ENCODE data around the gene PSMB8. TPM values are rescaled to one million over a fixed set of nuclear protein-coding genes. Genes with fewer than 3 reads are reported as not detected.
"Not testable (repeated sequence)": the region's sequence is repeated elsewhere in the genome, so short reads cannot be mapped to it uniquely, and the experiment has no call there.

Gene PSMB8
- 212 TPM for polyA plus RNA-seq (2012; ENCODE audit: insufficient read depth, insufficient read length)

GRCh38 chr6:32843979-32844838 is at the start of gene PSMB8:
Gene PSMB8 (minus strand): TSS chr6:32844047. CDS start chr6:32843996, 51 bp downstream.
- peak within 1 kb of the TSS; percentile 74 for H3K4me3 ChIP-seq (ENCODE audit: low read length)
- peak; percentile 98 for DNase-seq (ENCODE audit: low read depth, low spot score)

- no peak overlapping the region for H3K4me3 ChIP-seq (ENCODE audit: low read length)
- no peak for DNase-seq (ENCODE audit: low read depth, low spot score)
These were observed 47.0 kb upstream of the PSMB8 start for GRCh38 chr6:32890831-32891230.

DNA sequence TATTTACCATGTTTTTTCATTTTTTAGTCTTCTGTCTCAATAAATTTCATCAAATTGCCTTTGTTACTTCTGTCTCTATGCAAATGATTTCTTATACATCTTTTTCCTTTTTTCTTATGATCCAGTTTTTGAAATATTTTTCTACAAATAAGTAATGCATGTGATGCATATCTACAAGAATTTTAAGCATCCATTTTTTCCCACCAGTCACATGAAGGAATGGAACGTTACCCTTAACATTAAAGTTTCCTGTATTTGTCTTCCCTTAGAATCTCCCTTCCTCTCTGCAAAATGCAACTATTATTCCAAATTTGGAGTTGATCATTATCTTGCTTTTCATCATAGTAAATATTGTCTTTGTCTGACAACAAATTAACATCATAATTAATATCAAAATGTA is 45.7 kb upstream of the PSMB8 start:
- no peak for DNase-seq (ENCODE audit: low read depth, low spot score)
- no peak overlapping the region for H3K4me3 ChIP-seq (ENCODE audit: low read length)

DNA sequence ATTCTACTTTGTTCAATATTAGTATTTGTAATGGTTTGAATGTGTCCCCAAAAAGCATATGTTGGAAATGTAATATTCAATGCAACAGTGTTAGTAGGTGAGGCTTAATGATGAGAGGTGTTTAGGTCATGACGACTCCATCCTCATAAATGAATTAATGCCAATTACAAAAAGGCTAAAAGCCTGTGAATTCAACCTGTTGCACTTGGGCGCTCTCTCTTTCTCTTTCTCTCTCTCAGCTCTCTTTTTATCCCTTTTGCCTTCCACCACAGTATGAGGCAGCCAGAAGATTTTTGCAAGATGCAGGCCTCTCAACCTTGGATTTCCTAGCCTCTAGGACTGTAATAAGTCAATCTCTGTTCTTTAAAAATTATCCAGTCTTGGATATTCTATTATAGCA is 44.7 kb upstream of the PSMB8 start:
- no peak for DNase-seq (ENCODE audit: low read depth, low spot score)
- H3K4me3 ChIP-seq (ENCODE audit: low read length), result no peak overlapping the region

GRCh38 chr6:32887616-32888015 is 43.8 kb upstream of the PSMB8 start:
- DNase-seq (ENCODE audit: low read depth, low spot score), result no peak
- no peak overlapping the region for H3K4me3 ChIP-seq (ENCODE audit: low read length)

DNA sequence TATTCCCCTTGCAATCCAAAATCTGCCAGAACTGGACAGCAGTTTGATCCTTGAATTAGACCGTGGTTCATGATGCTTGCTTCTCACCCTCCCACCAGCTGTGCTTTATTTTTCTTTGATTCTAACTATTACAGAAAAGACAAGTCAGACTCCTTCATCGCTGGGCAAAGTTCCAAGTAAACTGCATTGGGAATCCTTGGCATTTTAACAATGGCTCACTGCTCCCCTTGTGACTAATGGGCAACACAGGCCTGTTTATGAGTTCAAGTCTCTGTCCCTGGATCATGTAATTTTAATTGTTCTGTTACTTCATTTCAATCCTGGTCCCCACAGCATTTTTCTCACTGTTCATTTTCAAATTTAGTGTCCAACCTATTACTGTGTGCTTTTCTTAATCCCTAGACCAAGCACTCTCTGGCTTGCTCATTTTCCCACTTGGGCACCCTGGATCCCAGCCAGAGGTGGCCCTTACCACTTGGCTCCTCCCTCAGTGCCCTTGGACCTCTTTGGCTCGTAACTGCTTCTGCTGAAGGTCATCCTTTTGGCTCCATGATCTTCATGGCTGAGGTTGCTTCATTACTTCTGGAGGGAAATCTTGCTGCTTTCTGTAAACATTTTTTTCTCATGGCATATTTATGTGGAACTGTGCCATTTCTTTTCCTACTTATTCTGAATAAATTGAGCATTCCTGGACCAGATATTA is 43.0 kb upstream of the PSMB8 start:
- DNase-seq (ENCODE audit: low read depth, low spot score), result no peak

DNA sequence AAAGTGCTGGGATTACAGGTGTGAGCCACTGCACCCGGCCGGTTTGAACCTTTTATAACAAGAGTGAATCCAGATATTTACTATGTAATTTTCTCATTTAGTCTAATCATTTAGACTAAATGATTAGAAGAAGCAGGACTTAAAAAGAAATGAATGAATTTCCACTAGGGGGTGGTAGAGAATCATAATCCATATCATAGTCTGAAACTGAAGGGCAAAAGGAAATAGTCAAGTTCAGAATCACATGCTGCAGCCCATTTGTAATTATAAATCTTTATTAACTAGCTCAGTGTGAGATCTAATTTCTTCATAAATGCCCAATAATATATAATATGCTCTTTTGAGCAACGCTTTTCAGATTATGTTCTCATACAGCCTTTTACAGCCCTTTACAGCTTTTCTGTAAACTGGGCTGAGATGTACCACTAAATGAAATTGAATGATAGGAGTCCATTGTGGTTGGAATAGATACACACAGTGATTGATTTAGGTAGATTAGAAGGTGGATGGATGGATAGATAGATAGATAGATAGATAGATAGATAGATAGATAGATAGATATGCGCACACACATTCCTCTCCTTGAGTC is 41.9 kb upstream of the PSMB8 start:
- no peak overlapping the region for H3K4me3 ChIP-seq (ENCODE audit: low read length)
- DNase-seq (ENCODE audit: low read depth, low spot score), result peak; percentile 80

More for the DNA sequence above, 43.0 kb upstream of the PSMB8 start:
- H3K4me3 ChIP-seq (ENCODE audit: low read length), result no peak overlapping the region

DNA sequence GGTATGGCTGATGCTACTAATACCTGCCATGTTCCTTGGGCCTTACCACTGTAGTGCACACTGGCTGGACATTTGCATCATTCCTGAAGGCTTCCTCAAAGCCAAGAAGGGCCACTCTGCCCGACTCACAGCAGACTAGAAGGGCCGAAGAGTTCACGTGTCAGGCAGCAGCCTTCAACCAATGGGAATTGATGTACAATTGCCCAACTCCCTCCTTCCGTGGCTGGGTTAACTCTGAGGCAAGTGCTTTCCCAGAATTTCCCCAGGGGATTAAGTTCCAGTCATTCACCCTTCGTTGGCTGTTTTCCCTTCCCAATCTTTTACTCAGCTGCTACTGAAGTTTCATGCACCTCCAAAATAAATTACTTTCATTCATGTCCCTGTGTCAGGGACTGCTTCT is 39.9 kb upstream of the PSMB8 start:
- no peak overlapping the region for H3K4me3 ChIP-seq (ENCODE audit: low read length)
- DNase-seq (ENCODE audit: low read depth, low spot score), result no peak

GRCh38 chr6:32882879-32883250 is 39.0 kb upstream of the PSMB8 start:
- DNase-seq (ENCODE audit: low read depth, low spot score), result no peak
- no peak overlapping the region for H3K4me3 ChIP-seq (ENCODE audit: low read length)

GRCh38 chr6:32880962-32881361 is 37.1 kb upstream of the PSMB8 start:
- H3K4me3 ChIP-seq (ENCODE audit: low read length); DNase-seq (ENCODE audit: low read depth, low spot score): not testable (repeated sequence)

DNA sequence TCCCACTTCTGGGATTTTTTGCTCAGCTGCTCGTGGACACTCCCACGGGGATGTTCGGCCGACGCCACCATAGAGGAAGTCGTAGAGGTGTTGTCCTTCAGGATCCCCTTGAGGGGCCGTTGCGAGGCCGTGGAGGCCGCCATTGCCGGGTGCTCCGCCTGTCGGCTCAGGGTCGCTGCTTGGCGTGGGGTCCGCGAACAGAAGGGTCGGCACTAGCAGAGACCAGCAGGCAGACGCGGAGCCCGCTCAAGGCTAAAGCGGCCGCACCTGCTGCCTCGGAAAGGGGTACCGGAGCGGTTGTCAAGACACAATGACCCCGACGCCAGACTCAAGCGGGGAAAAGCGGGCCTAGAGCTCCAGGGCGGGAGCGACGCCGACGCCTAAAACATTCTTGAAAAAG is 35.8 kb upstream of the PSMB8 start:
- DNase-seq (ENCODE audit: low read depth, low spot score), result no peak

DNA sequence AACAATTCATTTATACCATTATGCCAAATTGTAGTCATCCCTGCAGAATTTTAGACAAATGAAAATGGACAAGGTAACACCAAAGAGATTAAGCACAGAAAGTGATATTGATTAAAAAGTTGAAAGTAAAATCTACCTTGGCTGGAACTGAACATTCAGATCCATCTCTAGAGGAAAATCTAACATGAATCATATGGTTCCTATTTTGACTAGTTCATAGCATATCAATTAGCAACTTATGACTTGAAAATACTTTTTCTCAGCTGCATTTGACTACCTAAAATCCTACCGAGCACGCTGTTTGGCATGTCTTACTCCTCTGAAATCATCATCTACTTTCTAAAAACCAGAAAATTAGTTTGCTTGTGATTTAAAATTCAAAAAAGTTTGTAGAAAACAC is 32.8 kb upstream of the PSMB8 start:
- H3K4me3 ChIP-seq (ENCODE audit: low read length), result no peak overlapping the region
- DNase-seq (ENCODE audit: low read depth, low spot score), result no peak

More for the DNA sequence above, 35.8 kb upstream of the PSMB8 start:
- no peak overlapping the region for H3K4me3 ChIP-seq (ENCODE audit: low read length)

- not testable (repeated sequence) for DNase-seq (ENCODE audit: low read depth, low spot score); H3K4me3 ChIP-seq (ENCODE audit: low read length)
These were observed 30.1 kb upstream of the PSMB8 start for GRCh38 chr6:32873947-32874346.

- H3K4me3 ChIP-seq (ENCODE audit: low read length), result no peak overlapping the region
These were observed 24.5 kb upstream of the PSMB8 start for GRCh38 chr6:32868257-32868788.

DNA sequence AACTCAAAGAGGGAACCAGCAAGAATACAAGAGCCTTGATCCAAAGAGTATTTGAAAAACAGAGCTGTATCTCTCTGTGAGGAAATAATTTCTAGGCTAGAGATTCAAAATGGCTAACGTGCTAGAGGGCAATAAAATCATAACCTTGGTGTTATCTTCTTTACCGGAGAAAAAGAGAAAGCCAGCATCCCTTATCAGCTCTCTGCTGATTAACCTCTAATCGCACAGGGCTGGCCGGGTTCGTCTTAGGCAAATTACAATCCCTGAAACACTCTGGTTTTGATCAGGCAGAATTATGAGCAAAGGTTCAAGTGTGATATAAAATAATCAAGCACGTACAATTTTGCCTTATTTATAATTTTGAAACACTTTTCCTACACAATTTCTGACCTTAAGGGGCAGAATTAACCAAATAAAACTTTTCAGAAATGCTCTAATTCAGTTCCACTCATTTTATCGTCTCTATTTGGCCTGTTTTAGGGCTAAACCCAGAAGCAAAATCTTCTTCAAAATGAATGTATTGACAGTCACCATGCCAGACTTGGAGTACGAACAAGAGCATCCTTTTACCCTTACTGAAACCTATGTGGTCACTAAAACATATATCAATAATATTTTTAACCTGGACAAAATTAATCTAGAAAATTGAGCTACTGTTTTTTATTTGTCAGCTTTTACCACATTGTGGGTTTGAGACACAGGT is 23.9 kb upstream of the PSMB8 start:
- H3K4me3 ChIP-seq (ENCODE audit: low read length), result no peak overlapping the region
- DNase-seq (ENCODE audit: low read depth, low spot score), result no peak

More at GRCh38 chr6:32868257-32868788, 24.5 kb upstream of the PSMB8 start:
- DNase-seq (ENCODE audit: low read depth, low spot score), result peak; percentile 80

- no peak overlapping the region for H3K4me3 ChIP-seq (ENCODE audit: low read length)
These were observed 23.2 kb upstream of the PSMB8 start for GRCh38 chr6:32867022-32867477.

GRCh38 chr6:32865724-32866443 is 22.0 kb upstream of the PSMB8 start:
- no peak for DNase-seq (ENCODE audit: low read depth, low spot score)
- H3K4me3 ChIP-seq (ENCODE audit: low read length), result no peak overlapping the region

More at GRCh38 chr6:32867022-32867477, 23.2 kb upstream of the PSMB8 start:
- DNase-seq (ENCODE audit: low read depth, low spot score), result no peak

DNA sequence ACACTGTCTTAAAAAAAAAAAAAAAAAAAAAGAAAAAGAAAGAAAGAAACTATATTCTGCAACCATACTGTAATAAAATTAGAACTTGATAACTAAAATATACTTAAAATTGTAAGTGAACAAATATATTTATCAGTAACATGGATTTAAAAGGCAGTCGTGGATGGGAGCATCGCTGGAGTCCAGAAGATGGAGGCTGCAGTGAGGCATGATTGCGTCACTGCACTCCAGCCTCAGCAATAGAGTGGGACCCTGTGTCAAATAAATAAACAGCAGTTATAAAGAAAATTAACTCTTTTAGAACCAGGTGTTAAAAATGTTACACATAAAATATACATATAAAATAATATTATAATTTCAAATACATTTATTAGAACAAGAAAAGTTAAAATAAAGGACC is 18.9 kb upstream of the PSMB8 start:
- no peak overlapping the region for H3K4me3 ChIP-seq (ENCODE audit: low read length)
- no peak for DNase-seq (ENCODE audit: low read depth, low spot score)

All from Jurkat, Clone E6-1 (cell line).